Activated naive CD4-positive, alpha-beta T cell treated with Interleukin-2 at 50 U/mL for 16 hours (primary cell): ENCODE measurements around the gene WNT7B.

ENCODE experiments used
- DNase-seq: peaks from one replicate; pipeline ENCODE4 v3.0.0-alpha.2; 2020

The WNT7B gene

DNA sequence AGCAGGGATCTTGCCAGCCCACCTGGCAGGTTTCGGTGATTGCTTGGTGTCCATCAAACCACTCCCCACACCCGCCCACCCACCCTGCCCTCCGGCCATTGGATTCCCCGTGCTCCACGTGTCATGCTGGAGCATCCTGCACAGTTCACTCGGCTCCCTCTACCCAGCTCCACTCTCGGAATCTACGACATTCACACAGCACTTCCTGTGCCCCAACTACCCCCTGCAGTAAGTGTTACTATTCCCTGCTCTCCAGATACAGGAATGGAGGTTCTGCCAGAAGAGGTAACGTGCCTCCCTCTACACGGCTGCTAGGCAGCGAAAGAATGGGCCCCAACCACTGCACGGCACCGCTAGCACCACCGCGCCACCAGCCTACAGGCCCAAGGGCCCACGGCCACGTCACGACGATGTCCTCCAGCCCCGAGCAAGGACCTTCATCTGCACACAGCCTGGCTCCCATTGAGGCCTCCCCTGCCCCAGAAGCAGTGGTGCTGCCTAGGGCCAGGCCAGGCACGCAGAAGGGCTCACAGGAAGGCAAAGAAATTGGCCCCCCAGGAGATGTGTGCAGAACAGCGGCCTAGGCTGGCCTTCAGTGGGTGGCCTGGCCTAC is 27.6 kb downstream of the WNT7B start:
- no peak for DNase-seq

DNA sequence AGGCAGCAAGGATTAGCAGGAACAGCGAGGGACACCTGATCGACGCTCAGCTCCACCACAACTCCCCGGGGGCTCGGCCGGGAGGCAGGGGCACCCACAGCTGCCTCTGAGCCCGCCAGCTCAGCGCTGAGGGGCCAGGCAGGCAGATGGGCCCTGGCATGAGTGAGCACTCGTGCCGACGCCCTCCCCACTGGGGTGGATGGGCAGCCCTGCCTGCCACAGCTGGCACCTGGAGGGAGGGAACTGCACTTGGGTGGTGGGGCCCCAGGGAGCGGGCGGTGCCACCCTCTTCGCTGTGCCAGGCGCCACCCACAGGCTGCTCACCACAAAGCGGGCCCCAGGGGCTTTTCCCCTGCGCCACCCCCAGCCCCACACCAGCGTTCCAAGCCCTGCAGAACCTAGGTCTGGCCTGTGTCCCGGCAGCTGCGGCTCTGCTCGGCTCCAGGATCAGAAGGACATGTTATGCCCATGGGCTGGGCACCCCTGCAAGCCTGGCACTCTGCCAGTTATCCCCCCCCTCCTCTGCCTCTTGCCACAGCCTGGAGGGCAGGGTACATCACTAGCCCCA is 28.8 kb downstream of the WNT7B start:
- DNase-seq = no peak

DNA sequence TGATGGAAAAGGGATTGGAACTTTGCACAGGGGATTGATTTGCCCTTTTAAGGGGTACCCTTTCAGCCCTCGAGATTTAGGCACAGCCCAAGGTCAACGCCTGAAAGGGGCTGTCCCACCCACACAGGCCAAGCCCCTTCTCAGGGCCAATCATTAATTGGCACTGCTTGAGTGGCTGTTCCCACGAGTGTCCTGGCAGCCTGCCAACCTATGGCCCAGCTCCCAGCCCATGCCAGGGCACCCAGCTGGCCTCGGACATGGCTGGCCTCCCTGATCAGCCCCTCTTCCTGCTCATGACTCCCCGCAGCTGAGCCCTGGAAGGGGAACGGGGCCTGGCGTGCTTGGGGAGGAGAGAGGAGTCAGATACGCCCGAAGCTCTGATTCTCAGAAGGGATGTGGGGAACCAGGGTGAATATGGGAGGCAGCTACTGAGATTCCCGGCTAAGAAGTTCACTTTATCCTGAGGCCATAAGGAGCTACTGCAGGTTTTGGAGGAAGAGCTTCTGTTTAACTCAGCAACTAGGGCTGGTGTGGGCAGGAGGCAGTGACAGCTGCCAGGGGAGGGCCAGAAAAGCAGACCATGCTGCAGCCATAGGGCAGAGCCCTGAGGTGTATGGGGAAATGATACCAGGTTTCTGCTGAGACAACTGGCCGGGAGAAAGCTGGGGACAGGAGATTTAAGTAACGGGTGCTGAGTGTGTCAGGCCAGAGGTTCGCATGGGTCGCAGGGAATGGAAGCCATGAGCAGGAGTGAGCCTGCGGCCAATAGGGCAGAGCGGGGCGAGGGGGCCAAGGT is 30.0 kb downstream of the WNT7B start:
- DNase-seq = no peak

DNA sequence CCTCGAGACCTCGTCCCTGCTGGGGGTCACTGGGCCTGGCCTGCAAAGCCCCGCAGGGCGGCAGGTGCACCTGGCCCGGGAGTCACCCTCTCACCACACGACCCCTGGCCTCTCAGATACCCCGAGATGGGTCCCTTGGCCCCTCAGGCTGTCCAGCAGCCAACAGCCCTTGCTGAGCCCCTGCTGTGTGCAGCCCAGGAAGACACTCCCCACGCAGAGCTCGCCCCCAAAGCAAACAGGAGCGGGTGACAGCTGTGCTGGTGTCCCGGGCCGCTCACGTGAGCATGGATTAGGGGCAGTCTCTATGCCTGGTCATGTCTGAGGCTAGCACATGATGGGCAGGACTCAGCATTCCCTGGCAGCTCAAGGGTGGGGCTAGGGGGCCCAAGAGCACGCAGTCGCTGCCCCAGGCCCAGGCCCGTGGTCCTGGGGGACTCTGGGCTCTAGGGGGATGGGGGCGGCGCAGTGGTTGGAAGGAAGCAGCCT is 31.3 kb downstream of the WNT7B start:
- DNase-seq = no peak

DNA sequence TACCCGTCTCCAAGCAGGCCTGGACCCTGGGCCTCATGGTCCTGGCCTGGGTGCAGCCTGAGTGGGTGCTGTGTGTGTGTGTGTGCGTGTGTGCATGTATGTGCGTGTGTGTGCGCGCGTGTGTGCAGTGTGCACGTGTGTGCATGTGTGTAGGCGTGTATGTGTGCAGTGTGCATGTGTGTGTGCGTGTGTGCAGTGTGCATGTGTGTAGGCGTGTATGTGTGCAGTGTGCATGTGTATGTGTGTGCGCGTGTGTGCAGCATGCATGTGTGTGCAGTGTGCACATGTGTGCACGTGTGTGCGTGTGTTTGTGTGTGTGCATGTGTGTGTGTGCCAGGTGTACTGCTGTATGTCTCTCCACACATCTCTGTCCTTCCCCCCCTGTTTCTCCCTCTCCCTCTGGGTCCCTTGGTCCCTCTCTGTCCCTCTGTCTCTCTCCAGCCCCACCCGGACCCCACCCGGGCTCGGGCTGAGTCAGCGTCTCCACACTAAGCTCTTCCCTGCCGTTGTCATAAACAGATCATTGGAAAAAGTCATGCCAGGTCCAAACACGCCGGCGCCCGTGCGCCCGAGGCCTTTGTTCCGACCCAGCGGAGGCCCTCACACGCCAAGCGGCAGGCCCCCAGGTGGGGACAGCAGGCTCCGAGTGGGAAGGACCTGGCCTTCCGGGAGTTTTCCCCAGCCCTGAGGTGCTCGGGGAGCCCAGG is 34.0 kb downstream of the WNT7B start:
- DNase-seq = no peak

DNA sequence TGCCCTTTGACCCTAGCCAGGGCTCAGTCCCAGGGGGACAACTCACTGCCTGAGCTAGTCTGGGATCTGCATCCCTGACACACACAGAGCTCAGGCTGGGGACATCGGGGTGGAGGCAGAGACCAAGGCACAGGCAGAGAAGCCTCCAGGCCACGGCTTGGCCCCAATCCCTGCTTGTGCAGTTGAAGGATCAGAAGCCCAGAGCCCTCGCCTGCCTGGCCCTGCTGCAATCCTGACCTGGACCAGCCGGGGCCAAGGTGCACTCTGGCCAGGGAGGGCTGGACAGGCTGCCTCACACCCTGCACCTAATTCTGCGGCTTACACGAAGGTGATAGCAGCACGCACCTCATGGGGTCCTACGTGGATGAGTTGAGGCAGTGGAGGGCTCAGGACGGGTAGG is 34.6 kb downstream of the WNT7B start:
- no peak for DNase-seq

DNA sequence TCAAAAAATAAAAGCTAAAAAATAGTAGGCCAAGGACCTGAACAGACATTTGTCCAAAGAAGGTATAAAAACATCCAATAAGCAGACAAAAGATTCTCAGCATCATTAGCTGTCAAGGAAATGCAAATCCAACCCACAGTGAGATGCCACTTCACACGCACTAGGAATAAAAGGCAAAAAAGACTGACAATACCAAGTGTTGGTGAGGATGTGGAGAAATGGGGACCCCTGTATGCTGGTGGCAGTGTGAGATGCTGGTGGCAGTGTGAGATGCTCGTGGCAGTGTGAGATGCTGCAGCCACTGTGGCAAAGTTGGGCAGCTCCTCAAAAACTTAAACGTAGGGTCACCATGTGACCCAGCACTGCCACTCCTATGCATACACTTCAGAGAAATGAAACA is 38.0 kb downstream of the WNT7B start:
- DNase-seq = no peak

DNA sequence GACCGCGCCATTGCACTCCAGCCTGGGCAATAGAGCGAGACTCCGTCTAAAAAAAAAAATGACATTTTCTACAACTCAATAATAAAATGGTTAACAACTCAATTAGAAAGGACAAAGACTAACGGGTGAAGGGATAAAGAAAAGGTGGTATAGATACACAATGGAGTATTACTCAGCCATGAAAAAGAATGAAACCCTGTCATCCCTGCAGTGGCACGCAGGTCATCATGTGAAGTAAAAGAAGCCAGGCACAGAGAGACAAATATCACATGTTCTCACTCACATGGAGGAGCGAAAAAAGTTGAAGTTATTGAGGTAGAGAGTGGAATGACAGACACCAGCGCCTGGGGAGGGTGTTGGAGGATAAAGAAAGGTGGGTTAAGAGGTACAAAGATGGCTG is 39.0 kb downstream of the WNT7B start:
- no peak for DNase-seq

DNA sequence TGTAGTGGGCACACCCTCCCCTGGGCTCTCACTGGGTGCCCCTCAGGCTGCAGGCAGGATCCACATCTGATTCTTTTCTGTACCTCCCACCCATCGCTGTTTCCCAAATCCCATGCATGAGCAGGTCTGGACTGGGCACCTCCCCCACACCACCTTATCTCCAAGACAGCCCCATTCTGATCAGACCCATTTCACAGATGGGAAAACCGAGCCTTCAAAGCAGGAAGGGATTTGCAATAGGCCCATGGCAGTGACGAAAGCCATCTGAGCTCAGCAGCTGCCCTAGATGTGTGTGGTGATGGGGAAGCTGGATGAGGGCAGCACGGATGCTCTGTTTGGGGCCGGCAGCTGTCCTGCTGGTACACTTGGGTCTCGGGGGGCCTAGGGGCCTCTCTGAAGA is 41.4 kb downstream of the WNT7B start:
- DNase-seq = no peak

DNA sequence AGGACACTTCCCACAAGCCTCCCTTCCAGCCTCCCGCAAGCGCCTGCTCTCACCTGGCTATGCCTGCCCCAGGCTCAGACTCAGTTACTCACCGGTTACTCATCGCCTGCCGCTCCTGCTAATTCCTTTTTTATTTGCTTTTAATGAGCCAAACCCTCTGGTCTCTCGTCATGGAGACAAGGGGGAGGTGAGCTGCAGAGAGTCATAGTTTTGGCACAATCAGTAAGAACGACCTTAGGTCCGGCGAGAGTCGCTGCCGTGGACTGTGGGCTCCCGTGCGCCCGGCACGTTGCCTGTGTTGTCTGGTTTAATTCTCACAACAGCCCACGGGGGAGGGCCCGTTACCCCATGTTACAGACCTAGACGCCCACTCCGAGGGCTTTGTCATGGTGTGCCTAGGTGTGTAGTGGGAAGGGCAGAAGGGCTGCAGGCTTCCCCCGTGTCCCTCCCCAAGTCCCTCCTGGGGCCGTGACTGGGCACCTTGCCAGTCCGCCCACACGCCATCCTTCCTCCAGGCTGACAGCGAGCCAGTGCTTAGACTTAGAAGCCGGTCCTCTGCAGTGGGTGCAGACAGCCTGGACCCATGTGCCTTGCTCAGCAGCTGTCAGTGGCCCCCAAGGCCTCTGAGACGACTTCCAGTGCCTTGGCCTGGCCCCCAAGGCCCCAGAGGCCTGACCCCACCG is 42.2 kb downstream of the WNT7B start:
- no peak for DNase-seq

DNA sequence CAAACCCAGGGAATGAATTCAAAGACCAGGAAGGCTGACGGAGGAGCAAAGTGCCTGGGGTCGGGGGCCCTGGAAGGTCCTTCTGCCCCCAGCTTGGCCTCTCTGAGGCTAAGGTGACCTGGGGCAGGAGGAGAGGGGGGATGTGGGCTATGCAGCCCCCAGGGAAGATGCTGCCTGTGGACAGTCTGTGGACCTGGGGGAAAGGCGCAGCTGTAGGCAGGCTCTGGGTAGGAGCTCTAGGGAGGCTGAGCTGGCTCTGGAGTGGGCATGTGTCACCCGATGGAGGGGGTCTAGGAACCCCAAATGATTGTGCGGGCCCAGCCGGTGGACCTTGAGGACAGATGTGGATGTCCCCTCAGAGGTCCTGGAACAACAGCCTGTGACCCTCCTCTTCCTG is 42.8 kb downstream of the WNT7B start:
- no peak for DNase-seq

DNA sequence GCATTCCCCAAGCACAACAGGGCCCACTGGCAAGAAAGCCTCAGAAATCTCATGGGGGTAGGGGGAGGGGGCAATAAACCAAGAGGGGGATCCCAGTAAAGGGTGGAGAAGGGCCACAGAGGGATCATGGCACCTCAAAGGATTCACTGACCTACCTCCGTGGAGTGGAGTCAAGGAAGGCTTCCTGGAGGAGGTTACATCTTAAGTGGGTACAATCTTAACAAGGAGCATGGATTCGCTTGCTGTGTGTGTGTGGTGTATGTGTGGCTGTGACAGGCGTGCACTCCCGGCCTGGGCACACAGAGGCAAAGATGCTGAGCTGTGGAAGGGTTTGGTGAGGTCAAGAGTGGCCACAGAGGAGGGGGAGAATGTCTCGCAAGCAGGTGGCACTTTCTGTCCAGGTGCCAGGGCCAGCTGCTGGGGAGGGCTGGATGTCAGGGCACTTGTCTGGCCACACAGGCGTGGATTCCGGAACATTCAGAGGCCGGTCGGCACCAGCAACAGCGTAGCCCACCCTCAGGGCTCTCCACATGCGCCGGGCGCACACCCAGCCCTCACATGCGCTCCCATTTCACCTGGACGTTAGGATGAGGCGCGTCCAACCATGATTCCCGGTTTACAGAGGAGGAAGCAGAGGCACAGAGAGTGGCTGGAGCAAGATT is 43.3 kb downstream of the WNT7B start:
- no peak for DNase-seq

DNA sequence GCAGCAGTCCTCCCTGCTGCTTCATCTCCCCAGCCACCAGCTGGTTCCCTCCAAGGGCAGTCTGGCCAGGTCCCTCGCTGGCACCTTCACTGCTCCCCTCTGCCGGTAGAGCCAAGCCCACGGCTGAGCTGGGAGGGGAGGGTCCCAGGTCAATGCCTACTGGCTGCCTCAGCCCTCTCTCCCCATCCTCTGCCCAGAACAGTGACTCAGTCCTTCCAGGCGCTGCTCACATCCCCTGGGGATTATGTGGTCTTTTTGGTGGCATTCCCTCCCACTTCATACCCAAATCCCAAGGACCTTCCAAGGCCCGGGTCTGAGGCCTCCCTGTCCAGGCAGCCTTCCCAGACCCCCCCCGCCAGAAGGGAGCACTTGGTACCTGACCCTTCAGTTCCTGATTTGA is 44.9 kb downstream of the WNT7B start:
- DNase-seq = no peak

DNA sequence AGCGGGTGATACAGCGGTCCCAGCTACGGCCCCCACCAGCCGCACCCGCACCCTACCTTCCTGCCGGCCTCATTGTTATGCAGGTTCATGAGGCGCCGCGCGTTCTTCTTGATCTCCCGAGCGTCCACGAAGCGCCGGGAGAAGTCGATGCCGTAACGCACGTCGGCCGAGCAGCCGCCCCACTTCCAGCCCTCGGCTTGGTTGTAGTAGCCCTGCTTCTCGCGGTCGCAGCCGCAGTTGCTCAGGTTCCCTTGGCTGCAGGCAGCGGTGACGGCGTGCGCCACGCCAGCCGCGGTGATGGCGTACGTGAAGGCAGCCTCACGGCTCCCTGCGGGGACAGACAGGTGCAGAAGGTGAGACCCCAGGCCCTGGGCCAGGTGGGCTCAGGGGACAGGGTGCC is 45.9 kb downstream of the WNT7B start:
- no peak for DNase-seq

DNA sequence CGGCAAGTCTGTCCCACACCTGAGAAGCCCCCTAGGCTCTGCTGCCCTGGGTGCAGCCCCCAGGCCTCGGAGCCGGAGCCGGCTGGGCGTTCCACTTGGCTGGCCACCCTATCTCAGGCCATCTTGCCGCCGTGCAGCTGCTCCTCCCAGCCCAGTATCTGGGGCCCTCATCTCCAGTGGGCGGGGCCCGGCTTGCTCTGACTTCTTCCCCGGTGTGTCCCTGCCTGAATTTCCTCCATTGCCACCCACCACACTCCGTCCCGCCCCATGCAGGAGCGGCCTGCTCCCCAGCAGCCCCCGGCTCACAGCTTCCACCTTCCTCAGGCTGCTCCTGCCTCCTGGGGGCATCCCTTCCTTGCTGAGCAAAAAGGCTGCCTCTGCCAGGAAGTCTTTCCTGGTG is 46.6 kb downstream of the WNT7B start:
- DNase-seq = no peak

DNA sequence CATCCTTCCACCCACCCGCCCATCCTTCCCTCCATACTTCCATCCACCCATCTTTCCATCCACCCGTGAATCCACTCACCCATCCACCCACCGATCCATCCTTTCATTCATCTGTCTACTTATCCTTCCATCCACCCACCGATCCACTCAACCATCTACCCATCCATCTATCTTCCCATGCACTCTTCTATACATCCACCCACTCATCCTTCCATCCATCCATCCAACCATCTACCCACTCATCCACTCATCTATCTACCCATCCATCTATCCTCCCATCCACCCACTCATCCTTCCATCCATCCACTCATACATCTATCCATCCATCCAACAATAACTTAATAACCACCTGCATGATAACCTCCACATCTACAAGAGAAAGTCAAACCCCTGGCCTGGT is 47.3 kb downstream of the WNT7B start:
- DNase-seq = no peak

DNA sequence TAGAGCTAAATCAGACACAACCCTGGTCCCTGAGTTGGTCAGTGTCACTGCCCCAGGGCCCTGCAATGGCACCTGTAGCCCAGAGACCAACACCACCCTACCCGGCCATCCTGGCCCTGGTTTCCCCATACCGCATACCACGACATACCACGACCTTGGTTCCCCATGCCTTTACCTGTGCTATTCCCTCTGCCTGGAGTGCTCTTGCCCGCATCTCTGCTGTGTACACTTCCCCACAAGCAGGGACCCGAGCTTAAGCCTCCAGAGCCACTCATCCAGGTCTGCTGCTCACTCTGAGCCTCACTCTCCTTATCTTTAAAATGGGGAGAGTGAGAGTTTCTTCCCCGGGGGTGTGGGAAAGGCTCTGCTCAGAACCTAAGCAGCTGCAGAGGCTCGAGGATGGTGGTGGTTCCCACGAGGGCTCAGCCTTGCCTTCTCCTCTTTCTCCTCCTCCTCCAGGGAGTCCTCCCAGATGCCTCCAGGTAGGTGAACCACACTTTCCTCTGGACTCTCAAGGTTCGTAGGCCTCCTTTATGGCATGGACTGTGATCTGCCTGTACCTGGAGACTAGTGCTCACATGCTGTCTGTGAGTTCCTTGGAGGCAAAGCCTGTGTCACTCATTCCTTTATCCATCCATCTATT is 48.1 kb downstream of the WNT7B start:
- DNase-seq = no peak

DNA sequence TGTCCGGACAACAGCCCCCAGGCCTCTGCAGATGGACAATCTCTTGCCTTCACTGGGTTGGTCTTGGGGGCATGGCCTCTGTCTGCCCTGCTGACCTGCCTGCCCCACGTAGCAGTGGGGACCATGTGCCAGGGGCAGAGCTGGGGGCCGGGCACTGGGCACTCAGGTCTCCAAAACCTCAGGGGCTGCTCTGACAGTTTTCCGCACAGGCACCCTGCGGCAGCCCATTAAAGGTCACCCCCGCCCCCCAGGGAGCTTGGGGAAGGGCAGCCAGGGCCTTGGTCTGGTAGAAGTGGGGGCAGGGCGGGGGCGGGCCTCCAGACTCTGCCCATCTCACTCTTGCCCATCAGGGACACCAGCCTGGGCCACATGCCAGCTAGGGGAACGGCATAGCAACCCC is 49.9 kb downstream of the WNT7B start:
- DNase-seq = no peak

DNA sequence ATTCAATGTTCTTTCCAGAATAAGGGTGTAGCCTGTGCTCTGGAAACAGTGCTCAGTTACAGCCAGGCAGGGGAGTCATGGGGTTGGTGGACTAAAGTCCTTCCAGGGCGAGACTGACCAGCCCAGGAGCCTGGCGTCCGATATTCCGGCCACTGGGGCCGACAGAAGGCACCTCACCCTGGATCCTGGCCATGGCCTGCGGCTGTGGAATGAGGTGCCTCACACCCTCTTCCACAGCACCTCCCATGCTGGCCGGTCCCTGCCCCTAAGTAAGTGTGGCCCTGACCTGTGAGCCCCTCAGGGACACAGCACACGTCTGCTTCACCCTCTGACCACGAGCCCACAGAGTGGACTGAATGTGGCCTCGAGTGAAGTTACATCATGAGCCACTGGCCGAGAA is 50.5 kb downstream of the WNT7B start:
- no peak for DNase-seq

DNA sequence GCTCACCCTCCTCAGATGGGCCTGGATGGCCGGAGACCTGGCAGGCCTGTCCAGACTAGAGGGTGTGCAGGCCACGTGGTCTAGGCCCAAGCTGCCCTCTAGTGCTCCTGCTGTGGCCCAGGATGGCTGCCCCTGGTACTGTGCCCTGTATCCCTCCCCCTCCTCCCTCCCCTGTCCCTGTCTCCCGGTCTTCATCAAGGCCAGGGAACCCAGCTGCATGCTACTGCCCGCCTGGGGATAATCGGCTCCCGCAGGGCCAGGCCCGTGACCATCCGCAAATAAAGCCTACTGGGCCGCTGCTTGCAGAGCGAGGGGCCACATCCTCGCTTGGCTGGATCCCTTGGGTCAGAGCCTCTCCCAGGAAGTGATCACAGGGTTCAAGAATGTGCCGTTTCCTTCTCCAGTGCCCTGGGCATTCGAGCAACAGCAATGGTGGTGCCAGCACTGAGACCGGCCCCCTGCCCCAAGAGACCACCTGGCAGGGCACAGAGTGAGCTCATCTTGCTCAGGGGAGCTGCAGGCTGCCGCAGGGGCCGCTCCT is 51.1 kb downstream of the WNT7B start:
- DNase-seq = no peak

DNA sequence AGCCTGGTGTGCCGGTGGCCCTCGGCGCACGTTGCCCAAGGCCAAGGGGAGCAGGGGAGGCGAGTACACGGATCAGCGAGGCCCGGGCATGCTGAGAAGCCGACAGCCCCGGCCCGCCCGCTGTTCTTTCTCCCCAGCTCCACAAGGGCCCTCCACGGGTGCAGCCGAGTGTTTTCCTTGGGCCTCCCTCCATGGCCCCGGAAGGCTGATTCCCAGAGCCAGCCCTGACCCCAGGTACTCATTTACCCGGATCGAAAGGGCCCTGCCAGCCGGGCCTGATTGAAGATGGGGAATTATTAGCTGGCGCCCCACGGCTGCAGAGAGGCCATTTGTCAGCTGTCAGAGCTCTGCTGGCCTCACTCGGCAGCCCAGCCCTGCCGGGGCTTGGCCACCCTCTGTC is 53.1 kb downstream of the WNT7B start:
- DNase-seq = no peak

DNA sequence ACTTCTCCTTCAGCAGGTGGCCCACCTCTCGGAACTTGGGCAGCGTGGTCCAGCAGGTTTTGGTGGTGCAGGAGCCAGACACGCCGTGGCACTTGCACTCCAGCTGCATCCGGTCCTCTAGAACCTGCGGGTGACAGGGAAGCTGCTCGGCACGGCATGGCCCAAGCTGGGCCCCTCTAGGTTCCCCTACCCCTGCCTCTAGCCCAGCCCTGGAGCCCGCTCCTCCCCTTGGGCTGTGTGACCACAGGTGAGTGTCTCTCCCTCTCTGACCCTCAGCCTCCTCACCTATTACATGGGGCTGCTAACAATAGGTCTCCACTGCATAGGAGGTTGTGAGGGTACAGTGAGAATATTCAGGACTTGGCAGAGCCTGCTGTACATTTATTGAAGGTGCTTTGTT is 53.8 kb downstream of the WNT7B start:
- no peak for DNase-seq
